Measurements from ENCODE around the gene MAN2A1.

Gene MAN2A1

DNA sequence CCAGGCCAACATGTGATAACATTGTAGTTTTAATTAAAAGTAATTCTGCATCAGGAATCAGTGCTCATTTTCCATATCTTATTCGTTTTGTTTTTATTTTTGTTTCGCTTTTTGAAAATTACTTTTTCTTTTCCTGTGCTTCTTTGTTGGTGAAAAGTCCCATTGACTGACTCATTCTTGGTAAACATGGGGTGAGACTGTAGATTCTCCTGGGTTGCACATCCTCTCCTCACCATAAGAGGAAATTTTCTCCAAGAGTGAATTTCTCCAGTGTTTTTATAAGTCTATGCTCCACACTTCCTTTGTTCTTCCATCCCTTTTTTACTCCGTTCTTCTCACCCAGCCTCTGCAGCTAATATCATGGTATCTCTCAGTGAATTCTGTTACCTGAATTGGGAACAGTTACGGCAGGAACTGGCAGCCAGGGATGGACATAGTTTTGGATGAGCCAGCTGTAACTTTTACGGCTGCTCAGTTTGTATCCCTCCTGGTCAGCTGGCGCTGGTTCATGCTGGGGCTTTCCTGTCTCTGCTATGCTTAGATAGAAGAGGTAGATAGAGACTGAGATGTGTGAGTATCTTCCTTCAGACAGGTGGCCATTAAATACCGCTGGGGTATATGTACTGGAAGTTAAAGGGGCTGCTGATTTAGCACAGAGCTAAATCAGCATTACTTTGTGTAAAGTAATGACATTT lies 80.0 kb downstream of the MAN2A1 start:
- Histone ChIP-seq H3K4me2 (ENCODE audit: low read length) (no peak overlapping the region), H3K9me3 (ENCODE audit: low read length) (no peaks in the 10 kb centered on the region), H3K27ac (ENCODE audit: low read depth, low read length, poor library complexity, severe bottlenecking) (no peak overlapping the region), H3K4me3 (ENCODE audit: low read depth, low read length, poor library complexity, severe bottlenecking) (no peak overlapping the region), H2AFZ (ENCODE audit: low read length) (no peak overlapping the region), H3K79me2 (ENCODE audit: insufficient read depth, low read length) (no peaks in the 10 kb centered on the region), H3K9me2 (ENCODE audit: low read depth, low read length) (no peaks in the 10 kb centered on the region), H3K27me3 (ENCODE audit: insufficient read depth, low read length) (no peaks in the 10 kb centered on the region), H3K9ac (ENCODE audit: low read length) (no peak overlapping the region), H3F3A (ENCODE audit: insufficient read depth, low read length) (no peaks in the 10 kb centered on the region), H3K36me3 (ENCODE audit: insufficient read depth, low read length) (peaks cover 59% of the 10 kb centered on the region), H4K20me1 (ENCODE audit: insufficient read depth, low read length) (no peaks in the 10 kb centered on the region), H3K4me1 (ENCODE audit: insufficient read depth, low read length, severe bottlenecking) (no peaks in the 10 kb centered on the region)
- TF ChIP-seq CTCF (IDR thresholded peaks at IDR 0.05; ENCODE audit: low read length) (no peak), EZH2 (IDR thresholded peaks at IDR 0.05; ENCODE audit: borderline replicate concordance, low read length) (no peak)

GRCh38 chr5:109775130-109775529 lies 85.4 kb downstream of the MAN2A1 start:
- H3K4me3 ChIP-seq (ENCODE audit: low read depth, low read length, poor library complexity, severe bottlenecking): no peak overlapping the region
- no peak overlapping the region for H3K27ac ChIP-seq (ENCODE audit: low read depth, low read length, poor library complexity, severe bottlenecking)
- H3F3A ChIP-seq (ENCODE audit: insufficient read depth, low read length): no peaks in the 10 kb centered on the region
- H3K9ac ChIP-seq (ENCODE audit: low read length): no peak overlapping the region
- H3K4me1 ChIP-seq (ENCODE audit: insufficient read depth, low read length, severe bottlenecking): no peaks in the 10 kb centered on the region
- no peak overlapping the region for H3K4me2 ChIP-seq (ENCODE audit: low read length)
- H2AFZ ChIP-seq (ENCODE audit: low read length): no peak overlapping the region
- H3K79me2 ChIP-seq (ENCODE audit: insufficient read depth, low read length): no peaks in the 10 kb centered on the region
- H3K36me3 ChIP-seq (ENCODE audit: insufficient read depth, low read length): peaks cover 45% of the 10 kb centered on the region
- no peaks in the 10 kb centered on the region for H3K27me3 ChIP-seq (ENCODE audit: insufficient read depth, low read length)
- H3K9me2 ChIP-seq (ENCODE audit: low read depth, low read length): no peaks in the 10 kb centered on the region
- TF ChIP-seq EZH2 (IDR thresholded peaks at IDR 0.05; ENCODE audit: borderline replicate concordance, low read length) (no peak), CTCF (IDR thresholded peaks at IDR 0.05; ENCODE audit: low read length) (no peak)
- no peaks in the 10 kb centered on the region for H3K9me3 ChIP-seq (ENCODE audit: low read length)
- H4K20me1 ChIP-seq (ENCODE audit: insufficient read depth, low read length): no peaks in the 10 kb centered on the region

DNA sequence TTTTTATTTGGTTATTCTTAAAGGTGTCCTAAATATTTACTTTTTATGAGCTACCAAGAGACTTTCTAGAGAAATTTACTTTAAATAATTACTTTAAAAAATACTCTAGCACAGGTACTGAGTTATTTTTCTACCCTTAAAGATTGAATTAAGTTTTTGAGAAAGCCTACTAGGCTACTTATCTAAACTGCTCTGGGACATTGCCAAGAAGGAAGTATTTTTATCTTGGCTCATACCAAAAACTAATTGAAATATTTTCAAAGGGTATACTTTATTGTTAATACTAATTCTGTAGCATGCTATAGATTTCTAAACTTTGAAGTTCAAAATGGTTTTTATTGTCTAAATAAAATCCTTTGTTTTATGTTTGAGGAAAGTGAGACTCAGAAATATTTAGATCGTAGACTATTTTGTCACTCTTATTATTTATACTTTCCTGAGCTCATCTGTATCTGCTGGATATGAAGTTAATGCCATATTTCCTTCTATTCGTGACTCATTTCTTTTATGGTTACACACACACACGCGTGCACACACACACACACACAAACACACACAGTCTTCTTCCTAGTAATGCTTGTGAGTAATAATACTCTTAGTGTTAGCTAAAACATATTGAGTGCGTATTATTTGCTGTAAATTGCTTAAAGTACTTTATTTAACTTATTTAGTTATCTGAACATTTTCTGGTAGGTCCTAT lies 89.5 kb downstream of the MAN2A1 start:
- H3K9ac ChIP-seq (ENCODE audit: low read length): no peak overlapping the region
- H3F3A ChIP-seq (ENCODE audit: insufficient read depth, low read length): no peaks in the 10 kb centered on the region
- H3K79me2 ChIP-seq (ENCODE audit: insufficient read depth, low read length): no peaks in the 10 kb centered on the region
- H3K4me1 ChIP-seq (ENCODE audit: insufficient read depth, low read length, severe bottlenecking): no peaks in the 10 kb centered on the region
- no peak overlapping the region for H3K27ac ChIP-seq (ENCODE audit: low read depth, low read length, poor library complexity, severe bottlenecking)
- H2AFZ ChIP-seq (ENCODE audit: low read length): no peak overlapping the region
- H3K27me3 ChIP-seq (ENCODE audit: insufficient read depth, low read length): no peaks in the 10 kb centered on the region
- H3K9me2 ChIP-seq (ENCODE audit: low read depth, low read length): no peaks in the 10 kb centered on the region
- no peak overlapping the region for H3K4me2 ChIP-seq (ENCODE audit: low read length)
- H3K9me3 ChIP-seq (ENCODE audit: low read length): no peaks in the 10 kb centered on the region
- H3K4me3 ChIP-seq (ENCODE audit: low read depth, low read length, poor library complexity, severe bottlenecking): no peak overlapping the region
- peaks cover 53% of the 10 kb centered on the region for H3K36me3 ChIP-seq (ENCODE audit: insufficient read depth, low read length)
- TF ChIP-seq EZH2 (IDR thresholded peaks at IDR 0.05; ENCODE audit: borderline replicate concordance, low read length) (no peak), CTCF (IDR thresholded peaks at IDR 0.05; ENCODE audit: low read length) (no peak)
- H4K20me1 ChIP-seq (ENCODE audit: insufficient read depth, low read length): no peaks in the 10 kb centered on the region
